ENCODE measurements around the gene CEP89. TPM values are rescaled to one million over a fixed set of nuclear protein-coding genes. Genes with fewer than 3 reads are reported as not detected.
"Not testable (repeated sequence)": the region's sequence is repeated elsewhere in the genome, so short reads cannot be mapped to it uniquely, and the experiment has no call there.

The CEP89 gene
- polyA plus RNA-seq (11.2 to 16.1 TPM (median 13.2 TPM) in 3 replicates), polyA minus RNA-seq (22.1 to 30.9 TPM (median 22.5 TPM) in 3 replicates)
- 15.2 TPM for polyA plus RNA-seq (2011; ENCODE audit: low read depth)
- 12.6 and 13.3 TPM in 2 replicates for polyA plus RNA-seq (2011; cell fraction: cytosol; rRNA removed)
- 28.4 and 37.3 TPM in 2 replicates for polyA plus RNA-seq (2011; cell fraction: nucleus; rRNA removed)
- polyA plus RNA-seq (2012; ENCODE audit: low replicate concordance): 10.3 and 16.7 TPM in 2 replicates
- polyA minus RNA-seq (2011; cell fraction: cytosol; rRNA and poly(A)+ RNA removed): 7.3 TPM
- 7.5 and 13.0 TPM in 2 replicates for polyA minus RNA-seq (2011; cell fraction: nucleus; rRNA and poly(A)+ RNA removed)

- no peaks in the 10 kb centered on the region for H4K20me1 ChIP-seq (ENCODE audit: control insufficient read depth, extremely low read depth, insufficient read depth, low read length)
- no peak for TF ChIP-seq EZH2 (IDR thresholded peaks at IDR 0.05; ENCODE audit: low read length)
- TF ChIP-seq, protein P1, sequence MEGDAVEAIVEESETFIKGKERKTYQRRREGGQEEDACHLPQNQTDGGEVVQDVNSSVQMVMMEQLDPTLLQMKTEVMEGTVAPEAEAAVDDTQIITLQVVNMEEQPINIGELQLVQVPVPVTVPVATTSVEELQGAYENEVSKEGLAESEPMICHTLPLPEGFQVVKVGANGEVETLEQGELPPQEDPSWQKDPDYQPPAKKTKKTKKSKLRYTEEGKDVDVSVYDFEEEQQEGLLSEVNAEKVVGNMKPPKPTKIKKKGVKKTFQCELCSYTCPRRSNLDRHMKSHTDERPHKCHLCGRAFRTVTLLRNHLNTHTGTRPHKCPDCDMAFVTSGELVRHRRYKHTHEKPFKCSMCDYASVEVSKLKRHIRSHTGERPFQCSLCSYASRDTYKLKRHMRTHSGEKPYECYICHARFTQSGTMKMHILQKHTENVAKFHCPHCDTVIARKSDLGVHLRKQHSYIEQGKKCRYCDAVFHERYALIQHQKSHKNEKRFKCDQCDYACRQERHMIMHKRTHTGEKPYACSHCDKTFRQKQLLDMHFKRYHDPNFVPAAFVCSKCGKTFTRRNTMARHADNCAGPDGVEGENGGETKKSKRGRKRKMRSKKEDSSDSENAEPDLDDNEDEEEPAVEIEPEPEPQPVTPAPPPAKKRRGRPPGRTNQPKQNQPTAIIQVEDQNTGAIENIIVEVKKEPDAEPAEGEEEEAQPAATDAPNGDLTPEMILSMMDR (optimal IDR thresholded peaks at IDR 0.05 in 1 of 3, IDR thresholded peaks at IDR 0.05 in 1 of 3, conservative IDR thresholded peaks at IDR 0.05 in 1 of 3; ENCODE audit: extremely low read depth in 1 of 3, insufficient read depth in 2 of 3, low read length in 3 of 3): no peak
- peak within 1 kb of the TSS; percentile 86 for H3K9ac ChIP-seq (ENCODE audit: control insufficient read depth, extremely low read depth, insufficient read depth, low read length)
- no peaks in the 10 kb centered on the region for H3K27me3 ChIP-seq (ENCODE audit: control insufficient read depth, extremely low read depth, insufficient read depth, low read length)
- peaks cover 37% of the 10 kb centered on the region for H3K79me2 ChIP-seq (ENCODE audit: control insufficient read depth, insufficient read depth, low read length)
- peak within 1 kb of the TSS; percentile 68 to 93 (median 87) for H3K4me3 ChIP-seq (ENCODE audit: control insufficient read depth in 2 of 3, extremely low read depth in 1 of 3, insufficient read depth in 2 of 3, low read depth in 1 of 3, low read length in 3 of 3)
- dilution Hi-C loops (cut with MboI; ENCODE audit: extremely low pct_ligation_motif_present, low sequenced_read_pairs): no loop called here
- peaks cover 1% of the 10 kb centered on the region for H3K9me1 ChIP-seq (ENCODE audit: control insufficient read depth, extremely low read depth, insufficient read depth, low read length)
- H3K36me3 ChIP-seq (ENCODE audit: control insufficient read depth in 2 of 2, extremely low read depth in 1 of 2, insufficient read depth in 2 of 2, low read length in 2 of 2): peaks cover 0 to 6% of the 10 kb centered on the region in 2 experiments
- no peaks in the 10 kb centered on the region for H3K4me1 ChIP-seq (ENCODE audit: control insufficient read depth, extremely low read depth, insufficient read depth, low read length)
- FAIRE-seq: peak; percentile 95
- peak within 1 kb of the TSS; percentile 93 for H2AFZ ChIP-seq (ENCODE audit: control insufficient read depth, low read length)
- peak; percentile 96 for DNase-seq (ENCODE audit: low read depth, low spot score)
- H3K9me3 ChIP-seq (ENCODE audit: control insufficient read depth, low read depth, low read length): no peaks in the 10 kb centered on the region
- H3K27ac ChIP-seq (ENCODE audit: control insufficient read depth, insufficient read depth, low read length): peak within 1 kb of the TSS; percentile 77
- H3K4me2 ChIP-seq (ENCODE audit: control insufficient read depth, extremely low read depth, insufficient read depth, low read depth, low read length): peak within 1 kb of the TSS; percentile 77
Observed at GRCh38 chr19:32971715-32972540, at the start of gene CEP89, which contains the start of gene FAAP24. Gene CEP89, minus strand, starts transcription at chr19:32971958. Its CDS starts 84 bp downstream, at chr19:32971874. Gene FAAP24, plus strand, starts transcription at chr19:32972242. Its CDS starts 955 bp downstream, at chr19:32973197.

DNA sequence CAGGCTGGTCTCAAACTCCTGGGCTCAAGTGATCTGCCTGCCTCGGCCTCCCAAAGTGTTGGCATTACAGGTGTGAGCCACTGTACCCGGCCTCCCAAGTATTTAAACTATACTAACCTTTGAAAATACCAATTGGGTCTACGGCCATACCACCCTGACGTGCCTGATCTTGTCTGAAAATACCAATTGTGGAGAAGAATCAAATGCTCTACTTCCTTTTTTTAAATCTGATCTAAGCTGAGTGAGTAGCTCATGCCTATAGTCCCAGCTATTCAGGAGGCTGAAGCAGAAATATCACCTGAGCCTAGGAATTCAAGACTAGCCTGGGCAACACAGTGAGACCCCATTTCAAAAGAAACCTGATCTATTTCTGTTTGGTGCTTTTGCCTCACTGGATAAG, 39.1 kb upstream of the CEP89 start:
- H2AFZ ChIP-seq (ENCODE audit: control insufficient read depth, low read length); H3K9me3 ChIP-seq (ENCODE audit: control insufficient read depth, low read depth, low read length); dilution Hi-C loops (cut with MboI; ENCODE audit: extremely low pct_ligation_motif_present, low sequenced_read_pairs); H3K27ac ChIP-seq (ENCODE audit: control insufficient read depth, insufficient read depth, low read length); H3K4me3 ChIP-seq (ENCODE audit: control insufficient read depth in 2 of 3, extremely low read depth in 1 of 3, insufficient read depth in 2 of 3, low read depth in 1 of 3, low read length in 3 of 3); H3K4me1 ChIP-seq (ENCODE audit: control insufficient read depth, extremely low read depth, insufficient read depth, low read length); H3K4me2 ChIP-seq (ENCODE audit: control insufficient read depth, extremely low read depth, insufficient read depth, low read depth, low read length); DNase-seq (ENCODE audit: low read depth, low spot score); H3K36me3 ChIP-seq (ENCODE audit: control insufficient read depth in 2 of 2, extremely low read depth in 1 of 2, insufficient read depth in 2 of 2, low read length in 2 of 2); H3K9ac ChIP-seq (ENCODE audit: control insufficient read depth, extremely low read depth, insufficient read depth, low read length); H3K9me1 ChIP-seq (ENCODE audit: control insufficient read depth, extremely low read depth, insufficient read depth, low read length); H4K20me1 ChIP-seq (ENCODE audit: control insufficient read depth, extremely low read depth, insufficient read depth, low read length); H3K27me3 ChIP-seq (ENCODE audit: control insufficient read depth, extremely low read depth, insufficient read depth, low read length); H3K79me2 ChIP-seq (ENCODE audit: control insufficient read depth, insufficient read depth, low read length); FAIRE-seq: not testable (repeated sequence)
